ENCODE results near the gene LENEP. TPM values are rescaled to one million over a fixed set of nuclear protein-coding genes. Genes with fewer than 3 reads are reported as not detected.

LENEP gene
- polyA plus RNA-seq (2013, experiment 1 of 2): not detected
- not detected for polyA plus RNA-seq (2013, experiment 2 of 2)

- Histone ChIP-seq H3K4me3 (ENCODE audit: extremely low read depth, insufficient read depth, low read length, poor library complexity, severe bottlenecking) (no peak within 1 kb of the TSS), H3K9me3 (ENCODE audit: control insufficient read depth, low read length) (no peaks in the 10 kb centered on the region), H3K36me3 (ENCODE audit: control insufficient read depth, insufficient read depth, low read length) (peaks cover 28% of the 10 kb centered on the region), H3K4me1 (ENCODE audit: control insufficient read depth, insufficient read depth, low read length, poor library complexity, severe bottlenecking) (peaks cover 7% of the 10 kb centered on the region), H3K27ac (ENCODE audit: low read depth, low read length, severe bottlenecking) (peak within 1 kb of the TSS; percentile 59)
- 100% methylated on average over 1 of the region's 8 CpGs for WGBS, 2 experiments (ENCODE audit: insufficient coverage in 2 of 2)
These were observed at the start of gene LENEP for GRCh38 chr1:154993572-154994268. TSS of gene LENEP (plus strand) at chr1:154993586. CDS start at chr1:154993608, 22 bp downstream.

- Histone ChIP-seq H3K4me3 (ENCODE audit: extremely low read depth, insufficient read depth, low read length, poor library complexity, severe bottlenecking) (no peak overlapping the region), H3K27ac (ENCODE audit: low read depth, low read length, severe bottlenecking) (no peak overlapping the region), H3K9me3 (ENCODE audit: control insufficient read depth, low read length) (no peaks in the 10 kb centered on the region), H3K36me3 (ENCODE audit: control insufficient read depth, insufficient read depth, low read length) (peaks cover 34% of the 10 kb centered on the region), H3K4me1 (ENCODE audit: control insufficient read depth, insufficient read depth, low read length, poor library complexity, severe bottlenecking) (peaks cover 11% of the 10 kb centered on the region)
- WGBS, 2 experiments (ENCODE audit: insufficient coverage in 2 of 2): 10 to 52% methylated on average over 2 to 5 of the region's 6 CpGs
These were observed 49.6 kb upstream of the LENEP start for GRCh38 chr1:154943649-154944400.

- H3K27ac ChIP-seq (ENCODE audit: low read depth, low read length, severe bottlenecking): no peak overlapping the region
- H3K9me3 ChIP-seq (ENCODE audit: control insufficient read depth, low read length): no peaks in the 10 kb centered on the region
- H3K4me1 ChIP-seq (ENCODE audit: control insufficient read depth, insufficient read depth, low read length, poor library complexity, severe bottlenecking): peaks cover 11% of the 10 kb centered on the region
- 85 to 94% methylated on average over 5 to 7 of the region's 9 CpGs for WGBS, 2 experiments (ENCODE audit: insufficient coverage in 2 of 2)
- H3K4me3 ChIP-seq (ENCODE audit: extremely low read depth, insufficient read depth, low read length, poor library complexity, severe bottlenecking): no peak overlapping the region
- peaks cover 34% of the 10 kb centered on the region for H3K36me3 ChIP-seq (ENCODE audit: control insufficient read depth, insufficient read depth, low read length)
These were observed 48.8 kb upstream of the LENEP start for GRCh38 chr1:154944401-154945159.

GRCh38 chr1:154945160-154945961 is 48.0 kb upstream of the LENEP start:
- WGBS, 2 experiments (ENCODE audit: insufficient coverage in 2 of 2): 89 to 92% methylated on average over 12 to 14 of the region's 15 CpGs
- Histone ChIP-seq H3K36me3 (ENCODE audit: control insufficient read depth, insufficient read depth, low read length) (peaks cover 36% of the 10 kb centered on the region), H3K27ac (ENCODE audit: low read depth, low read length, severe bottlenecking) (no peak overlapping the region), H3K4me3 (ENCODE audit: extremely low read depth, insufficient read depth, low read length, poor library complexity, severe bottlenecking) (no peak overlapping the region), H3K4me1 (ENCODE audit: control insufficient read depth, insufficient read depth, low read length, poor library complexity, severe bottlenecking) (peaks cover 11% of the 10 kb centered on the region), H3K9me3 (ENCODE audit: control insufficient read depth, low read length) (no peaks in the 10 kb centered on the region)

GRCh38 chr1:154945962-154946850 is 47.2 kb upstream of the LENEP start:
- H3K27ac ChIP-seq (ENCODE audit: low read depth, low read length, severe bottlenecking): no peak overlapping the region
- no peaks in the 10 kb centered on the region for H3K9me3 ChIP-seq (ENCODE audit: control insufficient read depth, low read length)
- peaks cover 45% of the 10 kb centered on the region for H3K36me3 ChIP-seq (ENCODE audit: control insufficient read depth, insufficient read depth, low read length)
- WGBS, 2 experiments (ENCODE audit: insufficient coverage in 2 of 2): 92 to 95% methylated on average over 15 of the region's 17 CpGs
- H3K4me1 ChIP-seq (ENCODE audit: control insufficient read depth, insufficient read depth, low read length, poor library complexity, severe bottlenecking): peaks cover 9% of the 10 kb centered on the region
- no peak overlapping the region for H3K4me3 ChIP-seq (ENCODE audit: extremely low read depth, insufficient read depth, low read length, poor library complexity, severe bottlenecking)

GRCh38 chr1:154948079-154948478 is 45.3 kb upstream of the LENEP start:
- Histone ChIP-seq H3K4me3 (ENCODE audit: extremely low read depth, insufficient read depth, low read length, poor library complexity, severe bottlenecking) (no peak overlapping the region), H3K36me3 (ENCODE audit: control insufficient read depth, insufficient read depth, low read length) (peaks cover 45% of the 10 kb centered on the region), H3K4me1 (ENCODE audit: control insufficient read depth, insufficient read depth, low read length, poor library complexity, severe bottlenecking) (no peaks in the 10 kb centered on the region), H3K27ac (ENCODE audit: low read depth, low read length, severe bottlenecking) (no peak overlapping the region), H3K9me3 (ENCODE audit: control insufficient read depth, low read length) (no peaks in the 10 kb centered on the region)
- WGBS, 2 experiments (ENCODE audit: insufficient coverage in 2 of 2): 93 to 97% methylated on average over 6 to 11 of the region's 11 CpGs

GRCh38 chr1:154951901-154952657 is 41.3 kb upstream of the LENEP start:
- H3K4me1 ChIP-seq (ENCODE audit: control insufficient read depth, insufficient read depth, low read length, poor library complexity, severe bottlenecking): peaks cover 24% of the 10 kb centered on the region
- no peak overlapping the region for H3K27ac ChIP-seq (ENCODE audit: low read depth, low read length, severe bottlenecking)
- H3K4me3 ChIP-seq (ENCODE audit: extremely low read depth, insufficient read depth, low read length, poor library complexity, severe bottlenecking): no peak overlapping the region
- no peaks in the 10 kb centered on the region for H3K9me3 ChIP-seq (ENCODE audit: control insufficient read depth, low read length)
- H3K36me3 ChIP-seq (ENCODE audit: control insufficient read depth, insufficient read depth, low read length): peaks cover 27% of the 10 kb centered on the region
- 86 to 91% methylated on average over 10 to 14 of the region's 15 CpGs for whole genome bisulfite sequencing, 2 experiments (ENCODE audit: insufficient coverage in 2 of 2)

- H3K27ac ChIP-seq (ENCODE audit: low read depth, low read length, severe bottlenecking): no peak overlapping the region
- no peaks in the 10 kb centered on the region for H3K9me3 ChIP-seq (ENCODE audit: control insufficient read depth, low read length)
- H3K4me3 ChIP-seq (ENCODE audit: extremely low read depth, insufficient read depth, low read length, poor library complexity, severe bottlenecking): no peak overlapping the region
- peaks cover 30% of the 10 kb centered on the region for H3K4me1 ChIP-seq (ENCODE audit: control insufficient read depth, insufficient read depth, low read length, poor library complexity, severe bottlenecking)
- WGBS, 2 experiments (ENCODE audit: insufficient coverage in 2 of 2): 92 to 93% methylated on average over 4 to 6 of the region's 6 CpGs
- H3K36me3 ChIP-seq (ENCODE audit: control insufficient read depth, insufficient read depth, low read length): peaks cover 24% of the 10 kb centered on the region
These were observed 40.7 kb upstream of the LENEP start for GRCh38 chr1:154952664-154953063.

GRCh38 chr1:154953611-154954038 is 39.8 kb upstream of the LENEP start:
- no peak overlapping the region for H3K4me3 ChIP-seq (ENCODE audit: extremely low read depth, insufficient read depth, low read length, poor library complexity, severe bottlenecking)
- 100% methylated on average over 2 of the region's 2 CpGs; no CpG with 5 or more reads in 1 of the 2 experiments for WGBS, 2 experiments (ENCODE audit: insufficient coverage in 2 of 2)

More at GRCh38 chr1:154953611-154954038, 39.8 kb upstream of the LENEP start:
- no peak overlapping the region for H3K27ac ChIP-seq (ENCODE audit: low read depth, low read length, severe bottlenecking)
- H3K4me1 ChIP-seq (ENCODE audit: control insufficient read depth, insufficient read depth, low read length, poor library complexity, severe bottlenecking): peaks cover 30% of the 10 kb centered on the region
- H3K36me3 ChIP-seq (ENCODE audit: control insufficient read depth, insufficient read depth, low read length): peaks cover 25% of the 10 kb centered on the region
- H3K9me3 ChIP-seq (ENCODE audit: control insufficient read depth, low read length): no peaks in the 10 kb centered on the region

Measured in mesodermal cell (in vitro differentiated cells).